GM21529 (cell line): ENCODE results near the gene SMPD3.

Experiments used
- ATAC-seq: cut with Tn5 transposase; IDR thresholded peaks from one replicate; pipeline ENCODE4 v1.9.1; 2021; ENCODE audit not compliant: unreplicated experiment

SMPD3 gene

DNA sequence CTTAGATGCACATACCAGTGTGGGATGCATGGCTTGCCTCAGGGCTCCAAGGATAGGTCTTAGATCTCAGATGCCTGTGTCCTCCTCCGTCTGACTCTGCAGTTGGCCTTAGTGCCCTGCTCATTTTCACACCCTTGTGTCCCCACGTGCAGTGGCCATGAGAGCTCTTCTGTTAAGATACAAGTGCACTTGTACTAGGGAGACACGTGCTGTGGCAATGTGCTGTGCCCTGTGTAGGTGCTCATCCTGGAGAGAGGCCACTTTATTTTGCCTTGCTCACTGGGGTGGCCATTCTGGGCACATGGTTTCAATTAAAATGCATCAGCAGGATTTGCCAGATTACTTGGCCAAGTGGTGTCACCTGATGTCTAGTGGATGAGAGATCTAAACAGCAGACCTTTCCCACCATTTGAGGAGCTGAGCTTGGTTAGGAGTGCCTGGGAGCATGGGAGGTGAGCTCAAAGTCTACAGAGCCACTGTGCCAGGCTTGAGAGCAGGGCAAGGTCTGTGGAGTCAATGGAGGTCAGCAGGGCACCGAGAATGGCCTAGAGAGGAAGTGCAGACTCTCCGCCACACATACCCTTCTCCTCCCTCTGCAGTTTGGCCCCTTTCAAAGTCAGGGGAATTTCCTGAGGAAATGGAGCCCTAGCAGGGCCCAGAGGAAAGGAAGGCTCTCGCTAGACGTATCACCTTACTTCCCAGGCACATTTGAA, 25.2 kb upstream of the SMPD3 start:
- no peak for ATAC-seq

DNA sequence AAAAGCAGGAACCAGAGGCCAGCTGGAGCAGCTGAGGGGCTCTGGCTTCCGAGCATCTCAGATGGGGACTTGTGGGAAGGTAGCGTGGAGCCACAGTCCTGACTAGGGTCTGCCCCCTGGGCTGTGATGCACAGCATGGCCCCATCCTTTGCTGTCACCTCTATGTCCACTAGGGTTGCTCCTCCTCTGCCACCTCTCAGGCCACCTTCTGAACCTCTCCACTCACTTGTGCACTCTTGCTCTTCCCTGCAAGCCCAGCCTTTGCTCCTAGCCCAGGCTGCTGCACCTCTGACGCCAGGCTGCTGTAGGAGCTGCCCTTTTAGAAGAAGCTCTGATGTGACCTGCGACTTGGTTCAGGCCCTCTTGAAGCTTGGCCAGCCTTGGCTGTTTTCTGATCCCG, 24.3 kb upstream of the SMPD3 start:
- ATAC-seq: no peak

DNA sequence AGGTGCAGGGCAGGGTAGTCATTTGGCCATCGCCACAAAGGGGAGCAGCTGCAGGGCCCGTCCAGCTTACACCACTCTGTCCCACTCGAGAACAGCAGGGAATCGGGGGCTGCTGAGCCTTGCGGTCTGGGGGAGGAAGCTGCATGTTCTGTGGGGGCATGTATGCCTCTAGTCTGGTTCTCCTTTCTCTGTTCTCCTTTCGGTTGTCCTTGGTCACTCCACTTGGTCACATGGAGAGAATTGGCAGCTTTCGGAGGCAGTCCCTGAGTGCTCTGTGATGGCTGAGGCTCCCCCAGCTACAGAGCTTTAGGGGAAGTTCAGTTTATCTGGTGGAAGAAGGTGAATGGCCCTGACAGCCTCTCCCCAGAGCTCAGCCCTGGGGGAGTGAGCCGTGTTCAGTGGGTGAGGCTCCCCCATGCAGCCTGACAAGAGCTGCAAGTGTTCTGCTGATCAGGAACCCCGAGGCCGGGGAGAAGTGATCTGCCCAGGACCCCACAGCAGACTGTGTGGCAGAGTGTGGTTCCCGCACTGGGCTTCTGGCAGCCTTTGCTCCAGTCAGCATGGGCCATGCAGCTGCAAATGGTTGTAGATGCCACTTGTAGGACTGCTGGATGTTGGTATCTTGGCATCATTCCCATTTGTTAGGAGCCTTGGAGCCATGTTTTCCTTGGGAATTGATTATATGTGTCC, 22.3 kb upstream of the SMPD3 start:
- peak; percentile 92 for ATAC-seq

DNA sequence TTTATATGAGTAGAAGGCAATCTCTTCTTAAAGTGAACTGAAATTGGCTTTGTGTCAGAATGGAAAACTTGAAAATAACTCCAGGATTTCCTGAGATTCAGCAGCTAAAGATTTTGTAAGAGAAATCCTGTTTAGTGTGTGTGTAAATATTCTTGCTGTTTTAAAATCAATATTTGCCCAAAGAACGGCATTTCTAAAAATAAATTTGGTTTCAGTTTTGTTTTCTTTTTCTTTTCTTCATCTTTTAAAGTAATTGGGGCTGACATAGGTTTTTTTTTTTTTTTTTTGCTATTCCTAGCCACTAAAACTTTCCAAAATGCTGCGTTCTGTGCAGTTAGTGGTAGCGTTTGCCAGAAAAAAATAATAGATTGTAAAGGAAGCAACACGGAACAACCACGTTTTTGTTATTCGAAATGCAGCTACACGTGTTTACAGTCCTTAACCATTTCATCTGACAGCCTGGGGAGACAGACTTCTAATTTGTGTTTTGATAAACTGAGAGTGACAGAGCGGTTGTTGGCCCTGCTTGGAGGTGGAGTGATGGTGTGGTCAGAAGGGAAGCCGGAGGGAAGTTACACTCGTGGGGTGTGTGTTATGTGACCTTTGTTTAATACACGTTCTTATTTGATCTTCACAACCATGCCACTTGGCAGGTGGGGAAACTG, 21.6 kb upstream of the SMPD3 start:
- peak; percentile 5 for ATAC-seq

DNA sequence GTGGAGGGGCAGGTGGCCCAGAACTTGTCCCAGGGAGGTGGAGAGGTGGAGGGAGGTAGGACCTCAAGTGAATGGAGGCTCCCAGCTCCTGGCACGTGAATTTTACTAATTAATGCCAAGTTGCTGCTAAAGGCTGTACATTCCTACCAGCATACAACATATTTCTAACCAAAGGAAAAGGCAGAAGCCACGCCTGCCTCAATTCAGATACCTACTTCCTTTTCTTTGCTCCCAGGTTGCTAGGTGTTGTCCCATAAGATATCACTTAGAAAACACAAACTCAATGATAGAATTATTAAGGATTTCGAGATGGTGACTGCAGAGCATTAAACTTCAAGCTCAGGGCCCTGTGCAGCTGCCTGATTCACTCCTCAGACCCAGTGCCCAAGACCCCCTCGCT, 20.5 kb upstream of the SMPD3 start:
- ATAC-seq: no peak

- no peak for ATAC-seq
Measured at GRCh38 chr16:68466174-68466573, 17.9 kb upstream of the SMPD3 start.

GRCh38 chr16:68463904-68464303, 15.6 kb upstream of the SMPD3 start:
- ATAC-seq: no peak

DNA sequence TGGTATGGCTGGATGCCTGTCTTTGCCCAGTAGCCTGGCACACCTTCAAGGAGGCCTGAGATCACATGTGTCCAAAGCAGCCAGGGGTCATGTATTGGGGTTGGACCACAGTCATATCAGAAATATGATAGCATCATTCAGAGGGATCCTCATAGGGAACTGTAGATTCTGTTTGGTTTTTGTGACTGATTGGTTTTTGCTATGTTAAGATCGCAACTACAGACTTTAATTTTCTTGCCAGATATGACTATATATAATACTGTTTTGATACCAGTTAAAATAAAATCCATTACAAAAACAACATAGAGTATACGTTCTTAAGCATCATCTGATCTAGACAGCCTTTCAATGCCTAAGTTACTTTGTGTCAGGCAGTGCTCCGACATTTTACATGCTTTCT, 11.8 kb upstream of the SMPD3 start:
- ATAC-seq: no peak

DNA sequence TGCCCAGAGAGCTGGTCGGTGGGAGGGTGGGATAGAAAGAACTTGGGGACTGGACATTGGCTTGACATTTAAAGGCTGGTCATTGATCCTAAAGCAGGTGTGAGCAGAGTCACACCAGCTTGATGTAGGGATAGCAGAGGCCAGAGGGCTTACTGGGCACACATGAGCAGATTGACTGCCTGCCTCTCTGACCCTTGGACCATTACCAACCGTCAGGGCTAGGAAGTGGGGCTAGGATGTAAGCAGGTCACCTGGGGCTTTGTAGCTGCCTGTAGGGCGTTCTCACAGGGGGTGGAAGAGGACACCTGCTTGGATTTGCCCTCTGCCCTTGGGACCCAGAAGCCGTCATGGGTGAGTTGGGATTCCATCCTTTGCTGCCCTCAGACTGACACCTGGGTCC, 11.1 kb upstream of the SMPD3 start:
- ATAC-seq: no peak

DNA sequence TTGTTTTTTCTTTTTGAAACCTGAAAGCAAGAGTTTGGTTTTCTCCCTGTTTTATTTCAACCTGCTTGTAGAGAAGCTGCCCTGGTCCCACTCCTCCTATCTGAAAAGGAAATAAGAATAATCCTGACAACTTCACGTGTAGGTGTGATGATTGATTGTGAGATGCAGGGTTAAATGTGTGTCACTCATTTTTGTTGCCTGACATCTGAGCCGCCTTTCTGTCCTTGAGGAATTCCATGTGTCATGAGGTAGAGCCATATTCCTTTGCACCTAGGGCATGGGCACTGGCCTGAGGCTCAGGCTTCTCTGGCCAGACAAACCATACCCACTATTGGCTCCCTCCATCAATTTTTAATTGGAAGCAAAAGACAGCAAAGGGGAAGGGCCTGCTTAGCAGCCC, 10.2 kb upstream of the SMPD3 start:
- no peak for ATAC-seq

DNA sequence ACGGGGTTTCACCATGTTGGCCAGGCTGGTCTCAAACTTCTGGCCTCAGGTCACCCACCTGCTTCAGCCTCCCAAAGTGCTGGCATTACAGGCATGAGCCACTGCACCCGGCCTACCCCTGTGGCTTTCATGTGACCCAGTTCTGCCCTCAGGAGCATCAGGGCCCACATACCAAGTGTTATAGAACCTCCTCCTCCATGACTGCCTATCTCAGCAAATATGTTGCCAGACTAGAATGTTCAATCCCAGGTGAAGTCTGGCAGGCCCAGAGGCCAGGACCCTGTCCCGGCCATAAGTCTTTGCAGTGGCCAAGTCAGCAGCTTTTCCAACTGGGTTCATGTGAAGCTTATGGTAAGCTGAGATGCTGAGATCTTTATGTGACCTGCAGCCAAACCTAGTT, 9.8 kb upstream of the SMPD3 start:
- no peak for ATAC-seq

- no peak for ATAC-seq
Measured at GRCh38 chr16:68455631-68456030, 7.3 kb upstream of the SMPD3 start.

GRCh38 chr16:68454920-68455435, 6.7 kb upstream of the SMPD3 start:
- no peak for ATAC-seq

GRCh38 chr16:68453816-68454215, 5.5 kb upstream of the SMPD3 start:
- no peak for ATAC-seq

DNA sequence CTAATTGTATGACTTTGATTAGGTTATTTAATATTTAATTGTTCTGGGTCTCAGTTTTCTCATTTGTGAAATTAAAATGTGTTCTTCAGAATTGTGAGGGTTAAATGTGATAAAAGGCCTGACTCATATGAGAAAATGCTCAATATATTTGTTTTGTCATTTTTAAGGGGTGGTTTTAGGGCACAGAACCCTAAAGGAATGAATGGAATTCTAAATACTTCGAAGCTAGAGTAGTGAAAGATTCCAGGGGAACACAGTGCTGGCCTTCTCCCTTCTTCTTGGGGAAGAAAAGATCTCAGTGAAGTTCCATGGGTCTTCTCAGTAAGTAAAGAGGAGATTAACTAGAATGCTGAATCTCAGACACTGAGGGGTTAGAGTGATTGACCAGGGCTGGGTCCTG, 3.9 kb upstream of the SMPD3 start:
- ATAC-seq: no peak

DNA sequence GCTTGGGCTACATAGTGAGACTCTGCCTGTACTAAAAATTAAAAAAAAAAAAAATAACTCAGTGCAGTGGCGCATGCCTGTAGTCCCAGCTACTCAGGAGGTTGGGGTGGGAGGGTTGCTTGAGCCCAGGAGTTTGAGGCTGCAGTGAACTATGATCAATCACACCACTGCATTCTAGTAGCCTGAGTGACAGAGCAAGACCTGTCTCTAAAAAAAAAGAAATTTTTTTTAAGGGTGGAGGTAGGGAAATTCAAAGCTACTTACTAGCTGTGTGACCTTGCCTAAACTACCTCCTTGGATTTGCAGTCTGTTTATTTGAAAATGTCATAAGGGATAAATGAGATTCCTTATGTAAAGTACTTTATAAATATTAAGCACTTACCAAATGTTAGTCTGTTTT, 3.4 kb upstream of the SMPD3 start:
- no peak for ATAC-seq

DNA sequence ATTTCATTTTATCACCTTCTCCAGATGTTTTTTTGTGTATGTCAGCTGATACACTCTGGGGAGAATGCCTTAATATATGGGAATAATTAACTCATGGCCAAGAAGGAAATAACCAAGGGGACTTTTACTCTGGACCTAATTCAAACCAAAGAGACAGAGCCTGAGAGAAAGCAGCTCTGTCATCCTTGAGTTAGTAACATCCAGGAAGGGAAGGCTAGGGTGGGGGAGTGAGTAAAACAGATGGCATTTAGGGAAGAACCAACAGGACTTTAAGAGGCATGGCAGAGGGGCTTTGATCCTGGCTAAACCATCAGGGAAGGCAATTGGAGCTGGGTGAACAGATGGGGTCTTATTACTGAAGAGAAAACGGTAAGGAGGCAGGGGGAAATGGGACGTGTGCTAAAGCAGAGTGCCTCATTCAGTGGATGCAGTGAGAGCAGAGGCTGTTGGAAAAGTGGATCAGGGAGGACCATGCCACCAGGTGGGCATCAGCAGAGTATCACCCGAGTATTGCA, 2.5 kb upstream of the SMPD3 start:
- ATAC-seq: no peak

- peak; percentile 2 for ATAC-seq
Measured at GRCh38 chr16:68447653-68448359, 502 bp downstream of the SMPD3 start.

GRCh38 chr16:68446681-68447652, 1.3 kb downstream of the SMPD3 start:
- ATAC-seq: no peak

GRCh38 chr16:68445458-68445857, 2.9 kb downstream of the SMPD3 start:
- no peak for ATAC-seq
